ENCODE measurements around the gene TTC4.

GRCh38 chr1:54744696-54745095, 29.0 kb downstream of the TTC4 start:
- no peak for TF ChIP-seq CTCF (IDR thresholded peaks at IDR 0.05)
- no peak for TF ChIP-seq POLR2A (IDR thresholded peaks at IDR 0.05)

Measured in heart left ventricle (tissue), 13 donors.